K562 (cell line): ENCODE data around the gene CIB1. TPM values are rescaled to one million over a fixed set of nuclear protein-coding genes. Genes with fewer than 3 reads are reported as not detected.

Experiments used
- ARID3B ChIP-seq: fragments of 250-450 bp; sonication (Bioruptor Pico); IDR thresholded peaks from 2 replicates; pipeline ENCODE4 v1.4.0; 2020; ENCODE audit warnings: borderline replicate concordance
- BACH1 ChIP-seq: fragments of 200-800 bp; sonication (Bioruptor generic); IDR thresholded peaks from 2 replicates; pipeline ENCODE4 v1.6.1; 2016; ENCODE audit warnings: missing genetic modification characterization, missing compliant biosample characterization
- BCOR ChIP-seq: fragments of 450-650 bp; IDR thresholded peaks from 2 replicates; pipeline ENCODE4 v1.6.1; 2016
- CHD1 ChIP-seq: fragments of 200-600 bp; sonication (generic); IDR thresholded peaks from one replicate; pipeline ENCODE4 v1.6.1; 2012; ENCODE audit warnings: mild to moderate bottlenecking, moderate library complexity, low read length, inconsistent platforms
- CHD2 ChIP-seq: IDR thresholded peaks from 2 replicates; pipeline ENCODE4 v1.6.1; 2011; ENCODE audit warnings: low read depth, low read length
- E2F1 ChIP-seq: sonication (generic); formaldehyde crosslinking; IDR thresholded peaks from 2 replicates; pipeline ENCODE4 v1.8.1; 2023; ENCODE audit warnings: mild to moderate bottlenecking, missing genetic modification reagents, moderate library complexity
- HOXB6 ChIP-seq: fragments of 250-450 bp; sonication (Bioruptor Pico); IDR thresholded peaks from 2 replicates; pipeline ENCODE4 v1.5.1; 2022; ENCODE audit warnings: mild to moderate bottlenecking, borderline replicate concordance
- KDM5B ChIP-seq: fragments of 200-600 bp; sonication (generic); IDR thresholded peaks from 2 replicates; pipeline ENCODE4 v1.6.1; 2012; ENCODE audit warnings: low read depth, mild to moderate bottlenecking, moderate library complexity, low read length, control low read depth, inconsistent platforms; ENCODE audit not compliant: insufficient replicate concordance
- MCM3 ChIP-seq: fragments of 450-650 bp; IDR thresholded peaks from 2 replicates; pipeline ENCODE4 v1.6.1; 2016
- MNT ChIP-seq, 2 experiments: fragments of 450-650 bp; conservative IDR thresholded peaks; 2 replicates each; pipeline ENCODE4 v1.6.1; 2017; ENCODE audit warnings: mild to moderate bottlenecking in 2 of 2, moderate library complexity in 2 of 2
- NCOR1 ChIP-seq: fragments of 450-650 bp; IDR thresholded peaks from 2 replicates; pipeline ENCODE4 v1.6.1; 2016; ENCODE audit warnings: mild to moderate bottlenecking, moderate library complexity
- NR2C1 ChIP-seq, 2 experiments: fragments of 450-650 bp; IDR thresholded peaks; 2 replicates each; pipeline ENCODE4 v1.6.1; 2017; ENCODE audit warnings: mild to moderate bottlenecking in 2 of 2, antibody characterized with exemption in 1 of 2, inconsistent platforms in 1 of 2, missing compliant biosample characterization in 1 of 2, missing genetic modification characterization in 1 of 2
- RHOXF2B ChIP-seq: fragments of 250-450 bp; sonication (Bioruptor Pico); conservative IDR thresholded peaks from 2 replicates; pipeline ENCODE4 v1.5.1; 2021
- SAFB ChIP-seq: fragments of 200-400 bp; formaldehyde crosslinking; IDR thresholded peaks from 2 replicates; pipeline ENCODE4 v1.6.1; 2017; ENCODE audit warnings: low read depth, low read length, borderline replicate concordance
- SMARCC2 ChIP-seq: fragments of 450-650 bp; IDR thresholded peaks from 2 replicates; pipeline ENCODE4 v1.6.1; 2017; ENCODE audit warnings: antibody characterized with exemption, moderate library complexity, mild to moderate bottlenecking, low read depth
- SP2 ChIP-seq: IDR thresholded peaks from 2 replicates; pipeline ENCODE4 v1.6.1; 2011; ENCODE audit warnings: mild to moderate bottlenecking, low read depth, low read length, moderate library complexity; ENCODE audit not compliant: poor library complexity, severe bottlenecking; ENCODE audit errors: extremely low read depth
- SREBF2 ChIP-seq: sonication (generic); formaldehyde crosslinking; IDR thresholded peaks from 2 replicates; pipeline ENCODE4 v1.4.0; 2020; ENCODE audit warnings: mild to moderate bottlenecking, missing genetic modification reagents
- TARDBP ChIP-seq: fragments of 450-650 bp; IDR thresholded peaks from 2 replicates; pipeline ENCODE4 v1.6.1; 2016
- ZHX1 ChIP-seq: fragments of 150-350 bp; conservative IDR thresholded peaks from 2 replicates; pipeline ENCODE4 v1.6.1; 2014; ENCODE audit warnings: low read length
- ZNF140 ChIP-seq: fragments of 250-450 bp; sonication (Bioruptor Pico); IDR thresholded peaks from 2 replicates; pipeline ENCODE4 v1.8.0; 2021; ENCODE audit warnings: moderate library complexity, mild to moderate bottlenecking, inconsistent platforms
- ZNF830 ChIP-seq: fragments of 250-450 bp; sonication (Bioruptor Pico); IDR thresholded peaks from 2 replicates; pipeline ENCODE4 v1.5.0; 2021; ENCODE audit warnings: mild to moderate bottlenecking
- polyA plus RNA-seq, 8 experiments: library from polyadenylated mRNA; depleted of rRNA in 4 of 8; stranded (reverse) in 5 of 8; unstranded in 3 of 8; fragments of >200 nt; fragmentation: Nextera tagmentation in 2 of 8; fragmentation: Illumina TruSeq in 1 of 8; extraction: Ambion mirVana in 2 of 8; extraction: Trizol in 1 of 8; gene quantifications; 2 replicates each; pipeline versions ENCODE4 v1.2.1 to v1.2.3, GENCODE V29; 2011 to 2014; ENCODE audit warnings: inconsistent platforms in 1 of 8, missing spikeins in 1 of 8
- total RNA-seq, 7 experiments: library from RNA; depleted of rRNA in 6 of 7; stranded (reverse); fragments of >200 nt in 6 of 7; fragmentation: Illumina TruSeq in 2 of 7; extraction: Trizol in 2 of 7; gene quantifications; 2 replicates each; pipeline versions ENCODE4 v1.2.1 to v1.2.3, GENCODE V29; 2011 to 2021; ENCODE audit warnings: low replicate concordance in 1 of 7

CIB1 gene
- total and polyA plus RNA-seq, 9 of the 15 experiments (the other 6 are each of a cell fraction or from before 2014, with no cell fraction given) = 14.9 to 136 (median 64.5) TPM

- TF ChIP-seq ARID3B (CRISPR knock-in tag) = no peak
- no peak for TF ChIP-seq TARDBP
- no peak for TF ChIP-seq NCOR1
- TF ChIP-seq CHD1 = no peak
- no peak; a peak in 1 of 4 replicates for TF ChIP-seq MNT (conservative IDR thresholded peaks at IDR 0.05)
- TF ChIP-seq ZHX1 = no peak
- no peak for TF ChIP-seq MCM3
- no peak for TF ChIP-seq NR2C1 (IDR thresholded peaks at IDR 0.05)
- no peak for TF ChIP-seq NR2C1 (tag; IDR thresholded peaks at IDR 0.05)
- TF ChIP-seq KDM5B = no peak
- no peak for TF ChIP-seq E2F1 (CRISPR knock-in tag)
- TF ChIP-seq BCOR = peak; percentile 46
- TF ChIP-seq SP2 = no peak
- no peak for TF ChIP-seq HOXB6 (CRISPR knock-in tag)
- no peak for TF ChIP-seq SREBF2
- no peak for TF ChIP-seq BACH1 (tag)
- no peak for TF ChIP-seq CHD2
- TF ChIP-seq ZNF830 (CRISPR knock-in tag) = no peak
- no peak for TF ChIP-seq RHOXF2B
- TF ChIP-seq SAFB = no peak
- TF ChIP-seq SMARCC2 = no peak; the same call in 1 of the 2 replicates
- no peak for TF ChIP-seq ZNF140 (CRISPR knock-in tag)
Observed at GRCh38 chr15:90188914-90189748, 44.6 kb downstream of the CIB1 start (continued).
